WTC11 (cell line): ENCODE measurements around the gene IGSF9B.

Experiments
- CTCF ChIP-seq: fragments of 200-600 bp; IDR thresholded peaks from 2 replicates; pipeline ENCODE4 v1.8.0; 2022; ENCODE audit warnings: antibody characterized with exemption
- IRF1 ChIP-seq: sonication (generic); formaldehyde crosslinking; IDR thresholded peaks from 2 replicates; pipeline ENCODE4 v1.8.0; 2023; ENCODE audit warnings: missing genetic modification reagents
- SOX15 ChIP-seq: fragments of 250-450 bp; sonication (Bioruptor Pico); IDR thresholded peaks from 2 replicates; pipeline ENCODE4 v1.9.0; 2021; ENCODE audit warnings: mild to moderate bottlenecking
- TF ChIP-seq, protein P1 (sequence below): sonication (generic); formaldehyde crosslinking; IDR thresholded peaks from 2 replicates; pipeline ENCODE4 v1.8.0; 2022; ENCODE audit warnings: mild to moderate bottlenecking, missing genetic modification reagents

DNA sequence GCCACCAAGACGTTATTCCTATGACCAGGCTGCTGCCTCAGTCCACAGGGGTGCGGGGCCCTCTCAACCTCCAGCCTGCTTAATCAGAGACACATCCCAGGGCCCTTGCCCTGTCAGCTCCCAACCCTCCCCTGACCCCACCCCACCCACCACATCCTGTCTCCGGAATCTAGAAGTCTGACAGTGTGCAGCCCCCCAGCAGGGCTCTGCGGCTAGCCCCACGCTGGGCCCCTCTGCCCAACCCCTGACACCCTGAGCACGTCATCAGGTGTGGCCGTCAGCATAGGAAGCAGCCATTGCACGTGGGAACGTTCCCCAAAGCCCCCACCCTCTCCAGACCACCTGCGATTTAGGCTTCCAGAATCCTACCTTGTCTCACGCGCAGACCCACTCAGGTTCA lies 34.3 kb upstream of the IGSF9B start:
- no peak for TF ChIP-seq SOX15
- TF ChIP-seq IRF1 (CRISPR knock-in tag) = no peak
- TF ChIP-seq, protein P1, sequence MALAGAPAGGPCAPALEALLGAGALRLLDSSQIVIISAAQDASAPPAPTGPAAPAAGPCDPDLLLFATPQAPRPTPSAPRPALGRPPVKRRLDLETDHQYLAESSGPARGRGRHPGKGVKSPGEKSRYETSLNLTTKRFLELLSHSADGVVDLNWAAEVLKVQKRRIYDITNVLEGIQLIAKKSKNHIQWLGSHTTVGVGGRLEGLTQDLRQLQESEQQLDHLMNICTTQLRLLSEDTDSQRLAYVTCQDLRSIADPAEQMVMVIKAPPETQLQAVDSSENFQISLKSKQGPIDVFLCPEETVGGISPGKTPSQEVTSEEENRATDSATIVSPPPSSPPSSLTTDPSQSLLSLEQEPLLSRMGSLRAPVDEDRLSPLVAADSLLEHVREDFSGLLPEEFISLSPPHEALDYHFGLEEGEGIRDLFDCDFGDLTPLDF (CRISPR knock-in tag) = no peak
- TF ChIP-seq CTCF = no peak
